Keratinocyte (primary cell): Measurements from ENCODE around the gene USP35. TPM values are rescaled to one million over a fixed set of nuclear protein-coding genes. Genes with fewer than 3 reads are reported as not detected.

ENCODE experiments used
- DNase-seq: peaks from one replicate; pipeline ENCODE4 v3.0.0-alpha.2; 2011; ENCODE audit warnings: low read depth, missing footprints, low spot score
- FAIRE-seq: peaks from 2 replicates; lab custom pipeline; 2011; peaks lifted over from hg19 to GRCh38; lab: Jason Lieb, UNC
- H2AFZ ChIP-seq: 2 replicates; pipeline ENCODE4 v1.6.0; 2012; ENCODE audit warnings: low read length, control low read depth, inconsistent platforms; ENCODE audit not compliant: control insufficient read depth
- H3K27ac ChIP-seq: 2 replicates; pipeline ENCODE4 v1.5.1; 2011; ENCODE audit warnings: low read length; ENCODE audit not compliant: control insufficient read depth, insufficient read depth
- H3K27me3 ChIP-seq: 3 replicates; pipeline ENCODE4 v1.6.0; 2011; ENCODE audit warnings: low read length; ENCODE audit not compliant: control insufficient read depth, insufficient read depth; ENCODE audit errors: extremely low read depth
- H3K36me3 ChIP-seq, 2 experiments: 2 replicates in 1 of 2; 3 replicates in 1 of 2; pipeline ENCODE4 v1.5.1; 2011; ENCODE audit warnings: low read length in 2 of 2, mild to moderate bottlenecking in 1 of 2; ENCODE audit not compliant: control insufficient read depth in 2 of 2, insufficient read depth in 2 of 2; ENCODE audit errors: extremely low read depth in 1 of 2
- H3K4me1 ChIP-seq: 3 replicates; pipeline ENCODE4 v1.5.1; 2011; ENCODE audit warnings: low read length; ENCODE audit not compliant: control insufficient read depth, insufficient read depth; ENCODE audit errors: extremely low read depth
- H3K4me2 ChIP-seq: 3 replicates; pipeline ENCODE4 v1.6.0; 2011; ENCODE audit warnings: low read depth, low read length; ENCODE audit not compliant: control insufficient read depth, insufficient read depth; ENCODE audit errors: extremely low read depth
- H3K4me3 ChIP-seq, 3 experiments: fragments of 200-600 bp in 1 of 3; sonication (generic) in 1 of 3; 2 replicates in 2 of 3; 3 replicates in 1 of 3; pipeline ENCODE4 v1.5.1; 2011 to 2016; ENCODE audit warnings: low read length in 3 of 3, mild to moderate bottlenecking in 3 of 3, control low read depth in 2 of 3, inconsistent platforms in 1 of 3, low read depth in 1 of 3, mixed read lengths in 1 of 3, mixed run types in 1 of 3, moderate library complexity in 1 of 3; ENCODE audit not compliant: control insufficient read depth in 2 of 3, insufficient read depth in 2 of 3; ENCODE audit errors: extremely low read depth in 1 of 3
- H3K79me2 ChIP-seq: 2 replicates; pipeline ENCODE4 v1.6.0; 2012; ENCODE audit warnings: low read length; ENCODE audit not compliant: control insufficient read depth, insufficient read depth
- H3K9ac ChIP-seq: 3 replicates; pipeline ENCODE4 v1.6.0; 2011; ENCODE audit warnings: low read length; ENCODE audit not compliant: control insufficient read depth, insufficient read depth; ENCODE audit errors: extremely low read depth
- H3K9me1 ChIP-seq: 3 replicates; pipeline ENCODE4 v1.6.0; 2011; ENCODE audit warnings: low read length; ENCODE audit not compliant: control insufficient read depth, insufficient read depth; ENCODE audit errors: extremely low read depth
- H3K9me3 ChIP-seq: 2 replicates; pipeline ENCODE4 v1.5.1; 2012; ENCODE audit warnings: low read depth, low read length; ENCODE audit not compliant: control insufficient read depth
- H4K20me1 ChIP-seq: 3 replicates; pipeline ENCODE4 v1.6.0; 2011; ENCODE audit warnings: low read length; ENCODE audit not compliant: control insufficient read depth, insufficient read depth; ENCODE audit errors: extremely low read depth
- EZH2 ChIP-seq: IDR thresholded peaks from one replicate; pipeline ENCODE4 v1.6.1; 2012; ENCODE audit warnings: inconsistent platforms, mild to moderate bottlenecking, low read length, moderate library complexity
- dilution Hi-C: fragments of 300-500 bp; cut with MboI; formaldehyde crosslinking; loops from one replicate; pipeline ENCODE4 v1.7.0; 2020; ENCODE audit warnings: low sequenced_read_pairs; ENCODE audit not compliant: extremely low pct_ligation_motif_present
- polyA plus RNA-seq, 5 experiments: library from polyadenylated mRNA; depleted of rRNA in 3 of 5; stranded (reverse) in 3 of 5; stranded (forward) in 1 of 5; unstranded in 1 of 5; fragments of >200 nt; gene quantifications; 1 replicate in 1 of 5; 2 replicates in 3 of 5; 3 replicates in 1 of 5; pipeline versions ENCODE4 v1.2.1 to v1.2.3, GENCODE V29; 2011 to 2012; ENCODE audit warnings: missing spikeins in 2 of 5, low read depth in 1 of 5, low replicate concordance in 1 of 5
- TF ChIP-seq, protein P1 (sequence below), 3 experiments: IDR thresholded peaks in 1 of 3; conservative IDR thresholded peaks in 1 of 3; optimal IDR thresholded peaks in 1 of 3; 2 replicates in 2 of 3; 3 replicates in 1 of 3; pipeline versions ENCODE3 to v1.5.1; 2011; ENCODE audit warnings: low read length in 3 of 3, mild to moderate bottlenecking in 3 of 3, moderate library complexity in 2 of 3, control low read depth in 1 of 3, inconsistent platforms in 1 of 3; ENCODE audit not compliant: insufficient read depth in 2 of 3; ENCODE audit errors: extremely low read depth in 1 of 3

Gene USP35
- polyA plus RNA-seq, 1 donor (not counting 4 experiments of a cell fraction or from before 2014, with no cell fraction given), result 5.0 TPM

DNA sequence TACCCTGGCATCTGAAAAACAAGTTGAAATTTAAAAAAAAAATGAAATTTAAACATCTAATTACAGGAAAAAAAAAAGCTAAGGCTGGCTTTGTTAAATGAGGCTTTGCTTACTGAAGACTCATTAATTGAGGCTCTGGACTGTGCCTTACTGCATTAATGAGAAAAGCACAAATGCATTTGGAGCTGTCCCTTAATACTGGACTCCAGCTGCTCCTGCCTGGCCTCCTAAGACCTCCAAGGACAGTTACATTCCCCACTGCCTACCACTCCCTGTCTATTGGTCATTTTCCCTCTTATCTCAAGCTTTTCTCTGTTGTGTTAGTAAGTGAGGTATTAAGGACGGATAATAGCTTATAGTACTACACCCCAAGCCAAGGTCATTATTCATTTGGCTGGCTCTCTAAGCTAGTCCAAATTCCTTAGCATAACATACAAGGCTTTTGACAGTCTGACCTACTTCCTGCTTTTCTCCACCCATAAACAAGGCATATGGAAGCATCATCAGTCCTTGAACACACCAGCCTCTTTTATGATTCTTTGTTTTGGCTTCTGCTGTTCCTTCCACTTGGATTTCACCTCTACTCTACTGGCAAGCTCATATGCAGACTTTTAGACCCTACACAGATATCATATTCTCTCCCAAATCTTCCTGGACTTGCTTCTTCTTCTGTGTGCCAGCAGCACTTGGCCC lies 62.5 kb downstream of the USP35 start:
- no peaks in the 10 kb centered on the region for H3K36me3 ChIP-seq

DNA sequence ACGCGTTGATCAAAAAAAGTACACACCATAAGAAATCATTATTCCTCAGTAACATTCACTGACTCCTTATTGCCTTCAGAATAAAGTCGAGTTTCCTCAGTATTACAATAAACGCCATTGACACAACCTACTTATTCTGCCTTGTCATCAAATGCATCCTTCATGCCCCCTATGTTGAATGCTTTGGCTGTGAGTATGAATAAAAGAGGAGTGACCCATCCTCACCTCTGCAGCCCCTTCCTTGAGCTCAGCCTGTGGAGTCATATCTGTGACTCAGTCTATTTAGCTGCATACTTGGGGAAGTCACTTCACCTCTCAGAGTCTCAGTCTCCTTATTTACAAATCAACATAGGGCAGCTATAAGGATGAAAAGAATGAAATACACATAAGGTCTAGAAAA lies 65.1 kb downstream of the USP35 start:
- Histone ChIP-seq H3K36me3 (no peaks in the 10 kb centered on the region), H3K9me3 (no peaks in the 10 kb centered on the region), H3K4me2 (no peak overlapping the region), H2AFZ (no peak overlapping the region), H3K4me1 (no peaks in the 10 kb centered on the region), H3K27me3 (no peaks in the 10 kb centered on the region), H3K4me3 (no peak overlapping the region), H3K27ac (no peak overlapping the region), H3K9me1 (no peaks in the 10 kb centered on the region), H4K20me1 (no peaks in the 10 kb centered on the region), H3K9ac (no peak overlapping the region), H3K79me2 (no peaks in the 10 kb centered on the region)
- TF ChIP-seq EZH2, result no peak
- TF ChIP-seq, protein P1, sequence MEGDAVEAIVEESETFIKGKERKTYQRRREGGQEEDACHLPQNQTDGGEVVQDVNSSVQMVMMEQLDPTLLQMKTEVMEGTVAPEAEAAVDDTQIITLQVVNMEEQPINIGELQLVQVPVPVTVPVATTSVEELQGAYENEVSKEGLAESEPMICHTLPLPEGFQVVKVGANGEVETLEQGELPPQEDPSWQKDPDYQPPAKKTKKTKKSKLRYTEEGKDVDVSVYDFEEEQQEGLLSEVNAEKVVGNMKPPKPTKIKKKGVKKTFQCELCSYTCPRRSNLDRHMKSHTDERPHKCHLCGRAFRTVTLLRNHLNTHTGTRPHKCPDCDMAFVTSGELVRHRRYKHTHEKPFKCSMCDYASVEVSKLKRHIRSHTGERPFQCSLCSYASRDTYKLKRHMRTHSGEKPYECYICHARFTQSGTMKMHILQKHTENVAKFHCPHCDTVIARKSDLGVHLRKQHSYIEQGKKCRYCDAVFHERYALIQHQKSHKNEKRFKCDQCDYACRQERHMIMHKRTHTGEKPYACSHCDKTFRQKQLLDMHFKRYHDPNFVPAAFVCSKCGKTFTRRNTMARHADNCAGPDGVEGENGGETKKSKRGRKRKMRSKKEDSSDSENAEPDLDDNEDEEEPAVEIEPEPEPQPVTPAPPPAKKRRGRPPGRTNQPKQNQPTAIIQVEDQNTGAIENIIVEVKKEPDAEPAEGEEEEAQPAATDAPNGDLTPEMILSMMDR (optimal IDR thresholded peaks at IDR 0.05 in 1 of 3, IDR thresholded peaks at IDR 0.05 in 1 of 3, conservative IDR thresholded peaks at IDR 0.05 in 1 of 3; ENCODE audit: extremely low read depth in 1 of 3, insufficient read depth in 2 of 3, low read length in 3 of 3), result no peak
- dilution Hi-C loops, result no loop called here
- DNase-seq (no peak), FAIRE-seq (no peak)

More for the DNA sequence above, 62.5 kb downstream of the USP35 start:
- no peaks in the 10 kb centered on the region for H3K79me2 ChIP-seq
- no peaks in the 10 kb centered on the region for H3K27me3 ChIP-seq
- no peak overlapping the region for H3K9ac ChIP-seq
- dilution Hi-C loops, result no loop called here
- H3K4me2 ChIP-seq, result no peak overlapping the region
- H2AFZ ChIP-seq, result no peak overlapping the region
- H3K9me3 ChIP-seq, result no peaks in the 10 kb centered on the region
- DNase-seq (no peak), FAIRE-seq (no peak)
- no peak overlapping the region for H3K4me3 ChIP-seq
- TF ChIP-seq, protein P1 (optimal IDR thresholded peaks at IDR 0.05 in 1 of 3, IDR thresholded peaks at IDR 0.05 in 1 of 3, conservative IDR thresholded peaks at IDR 0.05 in 1 of 3; ENCODE audit: extremely low read depth in 1 of 3, insufficient read depth in 2 of 3, low read length in 3 of 3), result no peak
- TF ChIP-seq EZH2, result no peak
- H3K4me1 ChIP-seq, result no peaks in the 10 kb centered on the region
- H3K27ac ChIP-seq, result no peak overlapping the region
- no peaks in the 10 kb centered on the region for H3K9me1 ChIP-seq
- H4K20me1 ChIP-seq, result no peaks in the 10 kb centered on the region
